A673 (cell line): ENCODE measurements around the gene DMRT2. TPM values are rescaled to one million over a fixed set of nuclear protein-coding genes. Genes with fewer than 3 reads are reported as not detected.

Source experiments
- BruUV-seq: library from RNA; stranded (reverse); fragments of 400-500 nt; replicated peaks from 2 replicates; lab custom pipeline; 2021; lab: Mats Ljungman, UMichigan
- CTCF ChIA-PET: fragments of 300-600 bp; sonication (Branson Sonifier 250); formaldehyde crosslinking; loops from one replicate; lab custom pipeline; 2022; ENCODE audit warnings: antibody characterized with exemption; lab: Charles Lee
- POLR2A ChIA-PET: fragments of 300-600 bp; sonication (Branson Sonifier 250); formaldehyde crosslinking; loops from one replicate; lab custom pipeline; 2022; ENCODE audit warnings: antibody characterized with exemption; ENCODE audit not compliant: low non-redundant PET; lab: Charles Lee
- DNase-seq: peaks from one replicate; pipeline ENCODE4 v3.0.0-alpha.2; 2015; ENCODE audit warnings: low spot score
- H3K27ac ChIP-seq: fragments of 200-600 bp; sonication (generic); 2 replicates; pipeline ENCODE4 v1.5.1; 2016; ENCODE audit warnings: mixed run types, low read depth, mild to moderate bottlenecking, mixed read lengths, antibody characterized with exemption, low read length; ENCODE audit not compliant: poor library complexity, severe bottlenecking
- H3K27me3 ChIP-seq: fragments of 200-600 bp; sonication (generic); replicated peaks from 2 replicates; pipeline ENCODE4 v1.6.1; 2017; ENCODE audit warnings: mixed run types, low read depth, mild to moderate bottlenecking, mixed read lengths, antibody characterized with exemption, low read length; ENCODE audit not compliant: insufficient read depth, poor library complexity
- H3K36me3 ChIP-seq: fragments of 200-600 bp; sonication (generic); 2 replicates; pipeline ENCODE4 v1.6.1; 2016; ENCODE audit warnings: mixed run types, mild to moderate bottlenecking, mixed read lengths, antibody characterized with exemption, low read length; ENCODE audit not compliant: insufficient read depth, poor library complexity, severe bottlenecking
- H3K4me1 ChIP-seq: fragments of 200-600 bp; sonication (generic); 2 replicates; pipeline ENCODE4 v1.6.1; 2017; ENCODE audit warnings: mixed run types, mild to moderate bottlenecking, mixed read lengths, antibody characterized with exemption, low read length; ENCODE audit not compliant: insufficient read depth, poor library complexity, severe bottlenecking
- H3K4me3 ChIP-seq: fragments of 200-600 bp; sonication (generic); 2 replicates; pipeline ENCODE4 v1.5.1; 2016; ENCODE audit warnings: low read depth, mixed run types, mild to moderate bottlenecking, mixed read lengths, low read length; ENCODE audit not compliant: poor library complexity, severe bottlenecking
- H3K9me3 ChIP-seq: fragments of 200-600 bp; sonication (generic); 2 replicates; pipeline ENCODE4 v1.6.1; 2016; ENCODE audit warnings: mixed run types, low read depth, mild to moderate bottlenecking, mixed read lengths, antibody characterized with exemption, low read length; ENCODE audit not compliant: poor library complexity, severe bottlenecking
- EZH2 ChIP-seq: fragments of 200-600 bp; sonication (generic); IDR thresholded peaks from 2 replicates; pipeline ENCODE4 v1.6.1; 2017; ENCODE audit warnings: borderline replicate concordance, low read depth, mild to moderate bottlenecking, mixed read lengths, antibody characterized with exemption, low read length; ENCODE audit not compliant: poor library complexity, severe bottlenecking
- intact Hi-C: fragments of 100-400 bp; cut with micrococcal nuclease; formaldehyde crosslinking; loops from one replicate; pipeline ENCODE4 v1.10.0; 2022; ENCODE audit not compliant: unreplicated experiment
- total RNA-seq: library from RNA; stranded (reverse); gene quantifications from 2 replicates; pipeline ENCODE4 v1.2.3, GENCODE V29; 2021
- TF ChIP-seq, protein P1 (sequence below): fragments of 300-800, 200-600 bp; sonication (generic); conservative IDR thresholded peaks from 2 replicates; pipeline ENCODE4 v1.5.1; 2017; ENCODE audit warnings: low read depth, mild to moderate bottlenecking, antibody characterized with exemption, low read length, moderate library complexity, mixed read lengths

DMRT2 gene
- total RNA-seq, 1 experiment from 2014 or later: not detected

GRCh38 chr9:1049641-1050040 lies 516 bp upstream of the DMRT2 start:
- ChIA-PET POLR2A (interaction anchor here (0.7 kb wide), 1 partner anchor 76 kb away, joined by 3 read pairs; no protein-coding TSS in a partner anchor), CTCF (no interaction called here)
- no peak for TF ChIP-seq EZH2
- TF ChIP-seq, protein P1, sequence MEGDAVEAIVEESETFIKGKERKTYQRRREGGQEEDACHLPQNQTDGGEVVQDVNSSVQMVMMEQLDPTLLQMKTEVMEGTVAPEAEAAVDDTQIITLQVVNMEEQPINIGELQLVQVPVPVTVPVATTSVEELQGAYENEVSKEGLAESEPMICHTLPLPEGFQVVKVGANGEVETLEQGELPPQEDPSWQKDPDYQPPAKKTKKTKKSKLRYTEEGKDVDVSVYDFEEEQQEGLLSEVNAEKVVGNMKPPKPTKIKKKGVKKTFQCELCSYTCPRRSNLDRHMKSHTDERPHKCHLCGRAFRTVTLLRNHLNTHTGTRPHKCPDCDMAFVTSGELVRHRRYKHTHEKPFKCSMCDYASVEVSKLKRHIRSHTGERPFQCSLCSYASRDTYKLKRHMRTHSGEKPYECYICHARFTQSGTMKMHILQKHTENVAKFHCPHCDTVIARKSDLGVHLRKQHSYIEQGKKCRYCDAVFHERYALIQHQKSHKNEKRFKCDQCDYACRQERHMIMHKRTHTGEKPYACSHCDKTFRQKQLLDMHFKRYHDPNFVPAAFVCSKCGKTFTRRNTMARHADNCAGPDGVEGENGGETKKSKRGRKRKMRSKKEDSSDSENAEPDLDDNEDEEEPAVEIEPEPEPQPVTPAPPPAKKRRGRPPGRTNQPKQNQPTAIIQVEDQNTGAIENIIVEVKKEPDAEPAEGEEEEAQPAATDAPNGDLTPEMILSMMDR: no peak

DNA sequence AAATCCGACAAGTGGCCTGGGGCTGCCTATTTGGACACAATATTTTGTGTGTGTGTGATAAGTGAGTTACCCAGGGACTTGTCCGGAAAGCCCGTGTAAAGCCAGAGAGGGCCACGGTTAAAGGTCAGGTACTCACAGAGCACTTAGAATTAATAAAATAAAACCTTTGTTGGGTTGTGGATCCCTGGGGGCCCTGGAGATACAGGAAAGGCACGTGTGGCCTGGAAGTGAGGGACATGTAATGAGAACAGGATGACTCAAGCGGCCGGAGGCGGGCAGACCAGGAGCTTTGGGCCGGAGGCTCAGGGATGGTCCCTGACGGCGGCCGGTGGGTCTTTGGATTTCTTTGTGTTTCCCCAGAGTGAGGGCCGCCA lies 1.0 kb downstream of the DMRT2 start:
- Histone ChIP-seq H3K27me3 (peaks cover 100% of the 10 kb centered on the region), H3K36me3 (no peaks in the 10 kb centered on the region), H3K4me3 (no peak overlapping the region), H3K9me3 (no peaks in the 10 kb centered on the region), H3K27ac (no peak overlapping the region), H3K4me1 (no peaks in the 10 kb centered on the region)
- TF ChIP-seq, protein P1: no peak
- no peak for TF ChIP-seq EZH2
- no peak for DNase-seq
- ChIA-PET CTCF (no interaction called here), POLR2A (no interaction called here)
- no TSS peak for BruUV-seq
- intact Hi-C loops: no loop called here

More at GRCh38 chr9:1049641-1050040, 516 bp upstream of the DMRT2 start:
- peaks cover 97% of the 10 kb centered on the region for H3K27me3 ChIP-seq
- BruUV-seq: no TSS peak
- no peaks in the 10 kb centered on the region for H3K4me1 ChIP-seq
- H3K27ac ChIP-seq: no peak overlapping the region
- no peak overlapping the region for H3K4me3 ChIP-seq
- H3K9me3 ChIP-seq: no peaks in the 10 kb centered on the region
- intact Hi-C loops: no loop called here
- no peak for DNase-seq
- H3K36me3 ChIP-seq: no peaks in the 10 kb centered on the region

- no peak for DNase-seq
- H3K4me1 ChIP-seq: no peaks in the 10 kb centered on the region
- POLR2A ChIA-PET: no interaction called here
- no TSS peak for BruUV-seq
- H3K27ac ChIP-seq: no peak overlapping the region
- H3K36me3 ChIP-seq: no peaks in the 10 kb centered on the region
- no peaks in the 10 kb centered on the region for H3K9me3 ChIP-seq
- CTCF ChIA-PET: no interaction called here
- no peak for TF ChIP-seq EZH2
- TF ChIP-seq, protein P1: no peak
- intact Hi-C loops: no loop called here
- H3K27me3 ChIP-seq: peaks cover 99% of the 10 kb centered on the region
- no peak overlapping the region for H3K4me3 ChIP-seq
These were observed 1.6 kb downstream of the DMRT2 start for GRCh38 chr9:1051584-1052275.
